ENCODE data around the gene ADAMTS10.

The ADAMTS10 gene

GRCh38 chr19:8550070-8550469 is 60.4 kb downstream of the ADAMTS10 start:
- Histone ChIP-seq H3K4me1 (ENCODE audit: control insufficient read depth, low read depth, low read length) (no peaks in the 10 kb centered on the region), H3K4me3 (ENCODE audit: low read length) (no peak overlapping the region), H3K27ac (ENCODE audit: low read length) (no peak overlapping the region), H3K9me3 (ENCODE audit: control insufficient read depth, low read depth, low read length) (no peaks in the 10 kb centered on the region), H3K27me3 (ENCODE audit: control insufficient read depth, insufficient read depth, low read length) (no peaks in the 10 kb centered on the region), H3K36me3 (ENCODE audit: control insufficient read depth, low read depth, low read length) (no peaks in the 10 kb centered on the region), H3K9ac (ENCODE audit: low read length) (no peak overlapping the region)

GRCh38 chr19:8545743-8546142 is 64.8 kb downstream of the ADAMTS10 start:
- H3K27me3 ChIP-seq (ENCODE audit: control insufficient read depth, insufficient read depth, low read length), result no peaks in the 10 kb centered on the region
- no peaks in the 10 kb centered on the region for H3K4me1 ChIP-seq (ENCODE audit: control insufficient read depth, low read depth, low read length)
- H3K9me3 ChIP-seq (ENCODE audit: control insufficient read depth, low read depth, low read length), result no peaks in the 10 kb centered on the region
- no peak overlapping the region for H3K27ac ChIP-seq (ENCODE audit: low read length)
- H3K4me3 ChIP-seq (ENCODE audit: low read length), result no peak overlapping the region
- no peak overlapping the region for H3K9ac ChIP-seq (ENCODE audit: low read length)
- no peaks in the 10 kb centered on the region for H3K36me3 ChIP-seq (ENCODE audit: control insufficient read depth, low read depth, low read length)

- Histone ChIP-seq H3K27ac (ENCODE audit: low read length) (no peak overlapping the region), H3K9ac (ENCODE audit: low read length) (no peak overlapping the region), H3K9me3 (ENCODE audit: control insufficient read depth, low read depth, low read length) (no peaks in the 10 kb centered on the region), H3K4me1 (ENCODE audit: control insufficient read depth, low read depth, low read length) (no peaks in the 10 kb centered on the region), H3K4me3 (ENCODE audit: low read length) (no peak overlapping the region), H3K27me3 (ENCODE audit: control insufficient read depth, insufficient read depth, low read length) (no peaks in the 10 kb centered on the region), H3K36me3 (ENCODE audit: control insufficient read depth, low read depth, low read length) (no peaks in the 10 kb centered on the region)
These were observed 66.3 kb downstream of the ADAMTS10 start for GRCh38 chr19:8544168-8544567.

GRCh38 chr19:8539621-8540149 is 70.8 kb downstream of the ADAMTS10 start:
- H3K4me1 ChIP-seq (ENCODE audit: control insufficient read depth, low read depth, low read length), result no peaks in the 10 kb centered on the region
- H3K36me3 ChIP-seq (ENCODE audit: control insufficient read depth, low read depth, low read length), result no peaks in the 10 kb centered on the region
- H3K4me3 ChIP-seq (ENCODE audit: low read length), result no peak overlapping the region
- H3K9me3 ChIP-seq (ENCODE audit: control insufficient read depth, low read depth, low read length), result no peaks in the 10 kb centered on the region
- H3K9ac ChIP-seq (ENCODE audit: low read length), result no peak overlapping the region
- H3K27me3 ChIP-seq (ENCODE audit: control insufficient read depth, insufficient read depth, low read length), result no peaks in the 10 kb centered on the region
- H3K27ac ChIP-seq (ENCODE audit: low read length), result no peak overlapping the region

- Histone ChIP-seq H3K4me1 (ENCODE audit: control insufficient read depth, low read depth, low read length) (no peaks in the 10 kb centered on the region), H3K4me3 (ENCODE audit: low read length) (no peak overlapping the region)
These were observed 73.4 kb downstream of the ADAMTS10 start for GRCh38 chr19:8537099-8537498.

GRCh38 chr19:8536282-8536681 is 74.2 kb downstream of the ADAMTS10 start:
- H3K9me3 ChIP-seq (ENCODE audit: control insufficient read depth, low read depth, low read length), result no peaks in the 10 kb centered on the region
- H3K4me1 ChIP-seq (ENCODE audit: control insufficient read depth, low read depth, low read length), result no peaks in the 10 kb centered on the region
- H3K36me3 ChIP-seq (ENCODE audit: control insufficient read depth, low read depth, low read length), result no peaks in the 10 kb centered on the region
- H3K27ac ChIP-seq (ENCODE audit: low read length), result no peak overlapping the region
- no peak overlapping the region for H3K4me3 ChIP-seq (ENCODE audit: low read length)
- H3K9ac ChIP-seq (ENCODE audit: low read length), result no peak overlapping the region
- no peaks in the 10 kb centered on the region for H3K27me3 ChIP-seq (ENCODE audit: control insufficient read depth, insufficient read depth, low read length)

More at GRCh38 chr19:8537099-8537498, 73.4 kb downstream of the ADAMTS10 start:
- Histone ChIP-seq H3K9me3 (ENCODE audit: control insufficient read depth, low read depth, low read length) (no peaks in the 10 kb centered on the region), H3K36me3 (ENCODE audit: control insufficient read depth, low read depth, low read length) (no peaks in the 10 kb centered on the region), H3K27me3 (ENCODE audit: control insufficient read depth, insufficient read depth, low read length) (no peaks in the 10 kb centered on the region), H3K9ac (ENCODE audit: low read length) (no peak overlapping the region), H3K27ac (ENCODE audit: low read length) (no peak overlapping the region)

GRCh38 chr19:8532225-8532624 is 78.3 kb downstream of the ADAMTS10 start:
- Histone ChIP-seq H3K4me3 (ENCODE audit: low read length) (no peak overlapping the region), H3K27me3 (ENCODE audit: control insufficient read depth, insufficient read depth, low read length) (peaks cover 2% of the 10 kb centered on the region), H3K4me1 (ENCODE audit: control insufficient read depth, low read depth, low read length) (no peaks in the 10 kb centered on the region), H3K9ac (ENCODE audit: low read length) (no peak overlapping the region), H3K36me3 (ENCODE audit: control insufficient read depth, low read depth, low read length) (no peaks in the 10 kb centered on the region), H3K27ac (ENCODE audit: low read length) (no peak overlapping the region), H3K9me3 (ENCODE audit: control insufficient read depth, low read depth, low read length) (no peaks in the 10 kb centered on the region)

- no peak overlapping the region for H3K27ac ChIP-seq (ENCODE audit: low read length)
- H3K4me3 ChIP-seq (ENCODE audit: low read length), result no peak overlapping the region
- no peaks in the 10 kb centered on the region for H3K9me3 ChIP-seq (ENCODE audit: control insufficient read depth, low read depth, low read length)
- no peak overlapping the region for H3K9ac ChIP-seq (ENCODE audit: low read length)
- peaks cover 7% of the 10 kb centered on the region for H3K27me3 ChIP-seq (ENCODE audit: control insufficient read depth, insufficient read depth, low read length)
- no peaks in the 10 kb centered on the region for H3K4me1 ChIP-seq (ENCODE audit: control insufficient read depth, low read depth, low read length)
- H3K36me3 ChIP-seq (ENCODE audit: control insufficient read depth, low read depth, low read length), result no peaks in the 10 kb centered on the region
These were observed 79.0 kb downstream of the ADAMTS10 start for GRCh38 chr19:8531470-8531869.

Data from iPS-18a (cell line).